Stimulated activated CD4-positive, alpha-beta T cell treated with anti-CD3 and anti-CD28 coated beads, Interleukin-15, amount 100 ng/mL, for 1 hour (primary cell): ENCODE data around the gene ABTB2.
"Not testable (repeated sequence)": the region's sequence is repeated elsewhere in the genome, so short reads cannot be mapped to it uniquely, and the experiment has no call there.

ENCODE experiments used
- DNase-seq, 2 donors: peaks; one replicate each; pipeline ENCODE4 v3.0.0-alpha.2; 2020; ENCODE audit warnings: low read depth in 1 of 2, low spot score in 1 of 2

Gene ABTB2

GRCh38 chr11:34357701-34358257, at the start of gene ABTB2:
TSS of gene ABTB2 (minus strand) at chr11:34358010.
- peak; percentile 92 to 94 for DNase-seq

GRCh38 chr11:34407121-34407813, 49.5 kb upstream of the ABTB2 start:
- no peak for DNase-seq

- no peak for DNase-seq
Measured at GRCh38 chr11:34406413-34406812, 48.6 kb upstream of the ABTB2 start.

- no peak for DNase-seq
Measured at GRCh38 chr11:34405079-34405858, 47.5 kb upstream of the ABTB2 start.

- no peak for DNase-seq
Measured at GRCh38 chr11:34404280-34404679, 46.5 kb upstream of the ABTB2 start.

- DNase-seq = no peak
Measured at GRCh38 chr11:34403431-34403830, 45.6 kb upstream of the ABTB2 start.

- no peak for DNase-seq
Measured at GRCh38 chr11:34397811-34398210, 40.0 kb upstream of the ABTB2 start.

GRCh38 chr11:34397120-34397519, 39.3 kb upstream of the ABTB2 start:
- DNase-seq = no peak

- DNase-seq = no peak
Measured at GRCh38 chr11:34395916-34396550, 38.2 kb upstream of the ABTB2 start.

- DNase-seq = no peak
Measured at GRCh38 chr11:34394771-34395300, 37.0 kb upstream of the ABTB2 start.

GRCh38 chr11:34387653-34388052, 29.8 kb upstream of the ABTB2 start:
- DNase-seq = no peak

GRCh38 chr11:34386356-34386755, 28.5 kb upstream of the ABTB2 start:
- not testable (repeated sequence) for DNase-seq

GRCh38 chr11:34382532-34383276, 24.9 kb upstream of the ABTB2 start:
- DNase-seq = no peak

- DNase-seq = no peak
Measured at GRCh38 chr11:34381775-34382174, 24.0 kb upstream of the ABTB2 start.

- DNase-seq = no peak
Measured at GRCh38 chr11:34380696-34381095, 22.9 kb upstream of the ABTB2 start.

- DNase-seq = no peak
Measured at GRCh38 chr11:34379539-34379938, 21.7 kb upstream of the ABTB2 start.

GRCh38 chr11:34379079-34379478, 21.3 kb upstream of the ABTB2 start:
- DNase-seq = no peak

- no peak for DNase-seq
Measured at GRCh38 chr11:34373727-34374126, 15.9 kb upstream of the ABTB2 start.

GRCh38 chr11:34366522-34366921, 8.7 kb upstream of the ABTB2 start:
- no peak for DNase-seq

GRCh38 chr11:34364102-34364501, 6.3 kb upstream of the ABTB2 start:
- no peak for DNase-seq
